ENCODE data around the gene NOX3. TPM values are rescaled to one million over a fixed set of nuclear protein-coding genes. Genes with fewer than 3 reads are reported as not detected.

The NOX3 gene
- total RNA-seq, 1 donor from 2014 or later: not detected

Other genes starting within 250 kb of the NOX3 start
- gene CLDN20, start 191.8 kb downstream of the NOX3 start, total RNA-seq: not detected in 2 replicates
- gene TFB1M, start 141.4 kb downstream of the NOX3 start, total RNA-seq: 17.9 and 19.3 TPM in 2 replicates

All from glomerular endothelial cell (primary cell).